Parathyroid adenoma (tissue), 2 donors: ENCODE data around the gene AMOTL1.
A peak's percentile ranks its signal among the peaks of the same experiment; 100 is the strongest.

Source experiments
- H2AFZ ChIP-seq: fragments of 300-600 bp; sonication (generic); one replicate; pipeline ENCODE4 v1.7.0; 2017; ENCODE audit warnings: antibody characterized with exemption, mild to moderate bottlenecking
- H3K27ac ChIP-seq: fragments of 300-600 bp; sonication (generic); one replicate; pipeline ENCODE4 v1.7.0; 2017
- H3K27me3 ChIP-seq: fragments of 300-600 bp; sonication (generic); one replicate; pipeline ENCODE4 v1.7.0; 2017; ENCODE audit warnings: low read length; ENCODE audit not compliant: control insufficient read depth, insufficient read depth
- H3K36me3 ChIP-seq: fragments of 300-600 bp; sonication (generic); one replicate; pipeline ENCODE4 v1.7.0; 2017; ENCODE audit warnings: low read length; ENCODE audit not compliant: control insufficient read depth, insufficient read depth
- H3K4me1 ChIP-seq: fragments of 300-600 bp; sonication (generic); one replicate; pipeline ENCODE4 v1.7.0; 2017; ENCODE audit warnings: control low read depth
- H3K4me2 ChIP-seq: fragments of 300-600 bp; sonication (generic); one replicate; pipeline ENCODE4 v1.7.0; 2017; ENCODE audit warnings: low read length
- H3K4me3 ChIP-seq: fragments of 300-600 bp; sonication (generic); one replicate; pipeline ENCODE4 v1.7.0; 2017; ENCODE audit warnings: low read depth, low read length
- H3K79me2 ChIP-seq: fragments of 300-600 bp; sonication (generic); one replicate; pipeline ENCODE4 v1.7.0; 2017; ENCODE audit warnings: control low read depth
- H3K9ac ChIP-seq: fragments of 300-600 bp; sonication (generic); one replicate; pipeline ENCODE4 v1.7.0; 2017; ENCODE audit warnings: mild to moderate bottlenecking
- H3K9me3 ChIP-seq: fragments of 300-600 bp; sonication (generic); one replicate; pipeline ENCODE4 v1.7.0; 2017; ENCODE audit warnings: low read length; ENCODE audit not compliant: control insufficient read depth
- TF ChIP-seq, protein P1 (sequence below): fragments of 300-600 bp; sonication (generic); IDR thresholded peaks from one replicate; pipeline ENCODE4 v1.7.0; 2017; ENCODE audit warnings: antibody characterized with exemption, mild to moderate bottlenecking
- donor health status: primary hyperparathyroidism.

The AMOTL1 gene

DNA sequence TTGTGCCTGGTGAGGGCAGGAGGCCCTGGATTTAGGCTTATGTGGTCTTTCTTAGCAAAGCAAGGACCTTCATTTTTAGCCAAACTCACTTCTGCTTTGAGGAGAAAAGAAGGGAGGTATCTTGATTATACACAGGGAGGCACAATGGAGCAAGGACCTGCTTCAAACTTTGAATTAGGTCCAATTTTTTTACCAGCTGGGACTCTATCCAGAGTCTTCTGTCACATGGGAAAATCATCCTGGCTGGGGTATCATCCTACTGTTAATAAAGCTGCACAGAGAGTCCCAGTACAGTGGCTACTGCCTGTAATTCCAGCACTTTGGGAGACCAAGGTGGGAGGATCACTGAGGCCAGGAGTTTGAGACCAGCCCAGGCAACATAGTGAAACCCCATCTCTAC lies 117.4 kb downstream of the AMOTL1 start:
- Histone ChIP-seq H3K9ac (no peak overlapping the region), H3K9me3 (no peaks in the 10 kb centered on the region), H3K4me1 (no peaks in the 10 kb centered on the region), H3K4me3 (no peak overlapping the region), H3K36me3 (no peaks in the 10 kb centered on the region), H3K27me3 (no peaks in the 10 kb centered on the region), H3K4me2 (no peak overlapping the region), H3K27ac (no peak overlapping the region), H3K79me2 (no peaks in the 10 kb centered on the region), H2AFZ (no peak overlapping the region)
- TF ChIP-seq, protein P1, sequence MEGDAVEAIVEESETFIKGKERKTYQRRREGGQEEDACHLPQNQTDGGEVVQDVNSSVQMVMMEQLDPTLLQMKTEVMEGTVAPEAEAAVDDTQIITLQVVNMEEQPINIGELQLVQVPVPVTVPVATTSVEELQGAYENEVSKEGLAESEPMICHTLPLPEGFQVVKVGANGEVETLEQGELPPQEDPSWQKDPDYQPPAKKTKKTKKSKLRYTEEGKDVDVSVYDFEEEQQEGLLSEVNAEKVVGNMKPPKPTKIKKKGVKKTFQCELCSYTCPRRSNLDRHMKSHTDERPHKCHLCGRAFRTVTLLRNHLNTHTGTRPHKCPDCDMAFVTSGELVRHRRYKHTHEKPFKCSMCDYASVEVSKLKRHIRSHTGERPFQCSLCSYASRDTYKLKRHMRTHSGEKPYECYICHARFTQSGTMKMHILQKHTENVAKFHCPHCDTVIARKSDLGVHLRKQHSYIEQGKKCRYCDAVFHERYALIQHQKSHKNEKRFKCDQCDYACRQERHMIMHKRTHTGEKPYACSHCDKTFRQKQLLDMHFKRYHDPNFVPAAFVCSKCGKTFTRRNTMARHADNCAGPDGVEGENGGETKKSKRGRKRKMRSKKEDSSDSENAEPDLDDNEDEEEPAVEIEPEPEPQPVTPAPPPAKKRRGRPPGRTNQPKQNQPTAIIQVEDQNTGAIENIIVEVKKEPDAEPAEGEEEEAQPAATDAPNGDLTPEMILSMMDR = no peak

DNA sequence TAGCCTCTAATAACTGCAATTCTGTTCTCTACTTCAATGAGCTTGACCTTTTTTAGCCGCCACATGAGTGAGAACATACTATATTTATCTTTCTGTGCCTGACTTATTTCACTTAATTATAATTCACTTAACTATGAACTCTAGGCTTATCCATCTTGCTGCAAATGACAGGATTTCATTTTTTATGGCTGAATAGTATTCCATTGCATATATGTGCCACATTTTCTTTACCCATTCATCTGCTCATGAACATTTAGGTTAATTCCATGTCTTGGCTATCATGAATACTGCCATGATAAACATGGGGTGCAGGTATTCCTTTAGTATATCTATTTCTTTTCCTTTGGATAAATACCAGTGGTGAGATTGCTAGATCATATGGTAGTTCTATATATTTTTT lies 120.0 kb downstream of the AMOTL1 start:
- Histone ChIP-seq H3K36me3 (no peaks in the 10 kb centered on the region), H3K9ac (no peak overlapping the region), H3K79me2 (no peaks in the 10 kb centered on the region), H2AFZ (no peak overlapping the region), H3K27ac (no peak overlapping the region), H3K4me1 (no peaks in the 10 kb centered on the region), H3K9me3 (no peaks in the 10 kb centered on the region), H3K4me2 (no peak overlapping the region), H3K4me3 (no peak overlapping the region), H3K27me3 (no peaks in the 10 kb centered on the region)
- TF ChIP-seq, protein P1 = no peak

DNA sequence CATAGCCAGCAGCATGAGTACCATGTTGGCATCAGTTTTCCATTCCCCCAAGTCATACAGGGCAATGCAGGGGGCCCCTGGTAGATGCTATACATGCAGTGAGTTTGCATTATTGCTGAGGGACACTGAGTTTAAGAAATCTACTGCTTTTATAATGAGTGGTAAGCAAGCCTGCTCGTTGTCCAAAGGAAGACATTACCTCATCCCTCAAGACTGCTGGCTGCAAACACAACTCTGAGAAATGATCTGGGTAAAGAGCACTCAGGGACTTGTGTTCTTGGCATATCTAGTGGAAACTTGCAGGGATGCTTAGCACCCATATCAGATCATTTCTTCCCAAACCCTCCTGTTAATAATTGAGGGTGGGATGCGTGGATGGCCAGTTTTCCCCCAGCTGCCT lies 127.3 kb downstream of the AMOTL1 start:
- Histone ChIP-seq H3K4me1 (no peaks in the 10 kb centered on the region), H3K27ac (no peak overlapping the region), H3K27me3 (no peaks in the 10 kb centered on the region), H3K9me3 (no peaks in the 10 kb centered on the region), H3K79me2 (no peaks in the 10 kb centered on the region), H3K36me3 (no peaks in the 10 kb centered on the region), H3K9ac (no peak overlapping the region), H3K4me2 (no peak overlapping the region), H3K4me3 (no peak overlapping the region), H2AFZ (no peak overlapping the region)
- TF ChIP-seq, protein P1 = no peak

DNA sequence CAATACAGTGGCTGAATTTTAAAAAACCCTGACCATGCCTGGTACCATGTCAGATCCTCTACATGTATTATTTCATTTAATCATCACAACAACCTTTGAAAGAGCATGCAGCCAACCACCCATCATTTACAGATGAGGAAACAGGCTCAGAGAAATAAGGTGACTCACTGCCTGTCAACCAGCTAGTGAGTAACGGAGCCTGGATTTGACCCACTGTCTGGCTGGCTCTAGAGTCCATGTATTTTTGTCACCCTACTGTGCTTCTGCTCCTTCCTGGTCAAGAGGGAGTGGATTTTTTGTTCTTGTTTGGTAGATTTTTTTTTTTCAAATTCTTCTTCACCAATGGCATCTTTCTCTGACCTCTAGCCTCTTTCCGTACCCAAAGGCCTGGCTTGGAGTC lies 127.8 kb downstream of the AMOTL1 start:
- Histone ChIP-seq H3K79me2 (no peaks in the 10 kb centered on the region), H3K4me1 (no peaks in the 10 kb centered on the region), H3K4me2 (no peak overlapping the region), H3K4me3 (no peak overlapping the region), H3K27me3 (no peaks in the 10 kb centered on the region), H3K27ac (no peak overlapping the region), H3K9ac (no peak overlapping the region), H3K36me3 (no peaks in the 10 kb centered on the region), H2AFZ (no peak overlapping the region), H3K9me3 (no peaks in the 10 kb centered on the region)
- TF ChIP-seq, protein P1 = no peak

DNA sequence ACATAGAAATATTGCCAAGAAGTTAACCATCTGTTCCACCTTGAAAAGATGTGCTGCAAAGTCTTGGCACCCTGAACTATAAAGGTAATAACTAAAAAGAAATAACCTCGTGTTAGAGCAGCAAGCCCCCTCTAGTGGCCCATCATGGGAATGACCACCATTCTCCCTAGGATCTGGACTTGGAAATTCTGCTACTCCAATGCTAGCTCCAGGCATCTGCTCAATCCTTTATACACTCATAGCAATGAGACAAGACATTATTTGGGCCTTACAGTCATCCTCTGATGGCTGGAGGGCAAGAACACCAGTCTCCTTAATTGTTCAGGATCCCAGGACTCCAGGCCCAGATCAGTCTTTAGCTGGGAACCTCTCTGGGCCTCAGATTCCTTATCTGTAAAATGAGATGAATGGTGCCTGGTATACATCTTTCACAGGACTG lies 129.2 kb downstream of the AMOTL1 start:
- Histone ChIP-seq H2AFZ (no peak overlapping the region), H3K4me1 (no peaks in the 10 kb centered on the region), H3K9ac (no peak overlapping the region), H3K4me3 (no peak overlapping the region), H3K9me3 (no peaks in the 10 kb centered on the region), H3K36me3 (no peaks in the 10 kb centered on the region), H3K79me2 (no peaks in the 10 kb centered on the region), H3K27me3 (no peaks in the 10 kb centered on the region), H3K4me2 (no peak overlapping the region), H3K27ac (no peak overlapping the region)
- TF ChIP-seq, protein P1 = peak; percentile 67
